ENCODE measurements around the gene MPRIP.
"Not testable (repeated sequence)": the region's sequence is repeated elsewhere in the genome, so short reads cannot be mapped to it uniquely, and the experiment has no call there.

Gene MPRIP

DNA sequence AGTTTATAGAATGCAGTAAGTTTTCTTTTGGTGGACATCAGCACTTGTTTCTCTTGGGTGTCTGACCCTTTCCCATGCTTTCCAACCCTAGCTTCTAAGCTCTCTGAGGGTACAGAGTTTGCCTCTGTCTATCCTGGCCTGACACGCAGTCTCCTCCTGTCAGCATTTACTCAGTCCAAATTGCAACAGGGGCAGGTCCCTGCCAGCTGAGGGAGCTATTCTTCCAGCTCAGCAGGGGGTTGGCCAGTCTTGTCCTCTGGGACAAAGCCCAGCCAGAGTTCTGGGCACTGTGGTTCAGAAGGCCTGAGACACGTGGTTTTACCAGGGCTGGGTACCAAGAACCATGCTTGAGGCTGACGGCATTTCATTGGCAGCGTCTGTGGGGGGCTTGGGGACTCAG is 32.3 kb upstream of the MPRIP start:
- peak in 1 of 42 donors; percentile 33 for DNase-seq
- intact Hi-C loops (cut with DNase I): not testable (repeated sequence)

GRCh38 chr17:17010545-17011034 is 31.7 kb upstream of the MPRIP start:
- peak in 1 of 42 donors; percentile 9 for DNase-seq
- intact Hi-C loops (cut with DNase I): not testable (repeated sequence)

GRCh38 chr17:17011043-17011907 is 31.0 kb upstream of the MPRIP start:
- intact Hi-C loops (cut with DNase I): not testable (repeated sequence)
- peak in 1 of 42 donors; percentile 12 for DNase-seq

DNA sequence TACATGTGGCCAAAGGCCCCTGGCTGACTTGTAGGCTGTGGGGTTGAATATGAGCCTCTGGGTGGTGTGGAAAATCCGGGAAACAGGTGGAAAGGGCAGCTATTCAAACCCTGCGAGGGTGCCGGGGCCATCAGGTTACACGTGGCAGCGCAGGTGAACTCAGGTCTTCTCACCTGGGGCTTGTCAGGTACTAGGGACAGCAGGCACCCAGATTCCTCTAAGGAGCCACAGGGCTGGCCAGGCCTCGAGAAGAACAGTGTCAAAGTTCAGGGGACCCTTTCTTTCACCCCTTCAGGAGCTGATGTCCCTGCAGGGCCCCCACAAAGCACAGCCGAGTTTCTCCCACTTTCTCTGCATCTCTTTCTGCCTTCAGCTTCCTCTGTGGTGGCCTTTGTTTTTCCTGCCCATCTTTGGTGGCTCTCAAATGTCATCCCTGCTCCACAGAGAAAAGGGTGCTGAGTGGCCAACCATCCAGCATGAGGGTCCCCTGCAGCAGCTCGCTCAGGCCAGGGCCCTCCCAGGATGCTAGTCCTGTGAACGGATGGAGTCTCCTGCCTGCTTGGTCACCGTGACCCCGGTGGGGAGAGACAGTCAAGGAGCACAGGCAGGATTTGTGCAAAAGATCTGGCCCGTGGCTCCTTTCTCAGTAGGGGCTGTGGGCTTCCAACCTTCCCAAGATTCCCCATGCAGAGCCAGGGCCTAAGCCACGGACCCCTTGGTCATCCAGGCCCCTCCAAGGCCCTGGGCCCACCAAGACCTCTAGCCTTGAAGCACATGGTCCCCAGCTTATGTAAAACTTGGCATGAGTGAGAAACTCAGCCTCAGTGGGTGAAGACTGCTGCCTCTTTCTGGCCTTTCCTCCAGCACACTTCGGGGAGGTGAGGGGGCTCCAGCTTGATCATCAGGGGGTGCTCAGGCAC is 28.2 kb upstream of the MPRIP start:
- intact Hi-C loops (cut with DNase I): not testable (repeated sequence)
- peak in 1 of 42 donors; percentile 10 for DNase-seq

DNA sequence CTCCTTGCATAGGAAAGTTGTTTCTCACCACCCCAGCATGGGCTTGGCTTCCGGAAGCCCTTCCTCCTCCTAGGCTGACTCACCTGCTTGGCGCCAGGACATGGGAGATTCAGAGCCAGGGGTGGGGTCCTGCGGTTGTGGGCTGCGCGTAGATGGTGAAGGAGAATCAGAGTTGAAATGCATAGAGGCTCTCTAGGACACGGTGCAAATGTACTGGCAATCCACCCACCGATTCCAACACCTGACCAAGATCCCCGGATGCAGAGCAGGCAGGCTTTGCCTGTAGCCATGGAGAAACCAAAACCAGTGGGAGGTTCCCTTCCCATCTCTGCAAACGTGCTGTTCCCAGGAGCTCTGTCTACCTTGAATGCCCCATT is 27.5 kb upstream of the MPRIP start:
- peak in 41 of 42 donors; percentile 33 to 86 (median 66) for DNase-seq
- intact Hi-C loops (cut with DNase I): not testable (repeated sequence)

GRCh38 chr17:17015230-17015629 is 27.0 kb upstream of the MPRIP start:
- intact Hi-C loops (cut with DNase I): no loop called here
- no peak for DNase-seq

DNA sequence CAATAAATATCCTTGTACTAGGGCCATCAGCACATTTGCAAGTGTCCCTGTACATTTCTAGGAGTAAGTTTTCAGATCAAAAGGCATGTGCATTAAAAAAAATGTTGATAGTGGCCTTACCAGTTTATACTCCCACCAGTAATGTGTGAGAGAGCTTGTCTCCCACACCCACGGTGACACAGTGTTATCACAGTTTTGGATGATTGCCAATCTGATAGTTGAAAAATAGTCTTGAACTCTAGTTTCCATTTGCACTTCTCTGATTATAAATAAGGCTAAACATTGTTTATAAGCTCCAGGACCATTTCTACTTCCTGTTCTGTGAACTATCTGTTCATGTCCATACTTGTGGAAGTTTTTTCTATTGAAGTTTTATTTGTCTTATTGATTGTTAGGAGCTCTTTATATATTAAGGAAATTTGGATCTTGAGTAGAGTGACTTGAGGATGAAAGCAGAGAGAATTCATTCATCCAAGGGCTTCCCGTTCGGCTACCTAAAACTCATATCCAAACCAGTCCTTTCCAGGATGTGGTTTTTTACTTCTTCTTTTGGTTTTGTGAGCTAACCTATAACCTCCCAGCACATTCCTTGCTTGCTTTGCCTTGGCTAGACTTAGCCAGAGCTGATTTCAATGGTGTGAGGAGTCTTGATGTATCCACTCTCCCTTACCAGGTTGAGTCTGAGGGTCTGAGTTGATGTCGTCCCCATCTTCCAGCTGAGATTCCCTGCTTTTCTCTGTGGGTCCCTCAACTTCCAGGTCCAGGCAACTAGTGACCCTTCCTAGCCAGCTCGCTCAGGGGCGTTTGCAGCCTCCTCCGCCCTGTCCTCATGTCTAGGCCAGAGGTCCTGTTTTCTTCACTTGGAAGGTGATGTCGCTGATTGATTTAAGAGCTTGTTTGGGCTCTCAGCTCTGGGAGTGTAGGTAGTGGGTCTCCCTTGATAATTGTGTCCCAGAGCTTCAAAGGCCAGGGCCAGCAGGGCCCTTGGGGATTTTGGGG is 25.8 kb upstream of the MPRIP start:
- intact Hi-C loops (cut with DNase I); DNase-seq: not testable (repeated sequence)

- intact Hi-C loops (cut with DNase I): no loop called here
- DNase-seq: no peak
Observed at GRCh38 chr17:17017343-17018014, 24.8 kb upstream of the MPRIP start.

- intact Hi-C loops (cut with DNase I): no loop called here
- no peak for DNase-seq
Observed at GRCh38 chr17:17018021-17018441, 24.2 kb upstream of the MPRIP start.

DNA sequence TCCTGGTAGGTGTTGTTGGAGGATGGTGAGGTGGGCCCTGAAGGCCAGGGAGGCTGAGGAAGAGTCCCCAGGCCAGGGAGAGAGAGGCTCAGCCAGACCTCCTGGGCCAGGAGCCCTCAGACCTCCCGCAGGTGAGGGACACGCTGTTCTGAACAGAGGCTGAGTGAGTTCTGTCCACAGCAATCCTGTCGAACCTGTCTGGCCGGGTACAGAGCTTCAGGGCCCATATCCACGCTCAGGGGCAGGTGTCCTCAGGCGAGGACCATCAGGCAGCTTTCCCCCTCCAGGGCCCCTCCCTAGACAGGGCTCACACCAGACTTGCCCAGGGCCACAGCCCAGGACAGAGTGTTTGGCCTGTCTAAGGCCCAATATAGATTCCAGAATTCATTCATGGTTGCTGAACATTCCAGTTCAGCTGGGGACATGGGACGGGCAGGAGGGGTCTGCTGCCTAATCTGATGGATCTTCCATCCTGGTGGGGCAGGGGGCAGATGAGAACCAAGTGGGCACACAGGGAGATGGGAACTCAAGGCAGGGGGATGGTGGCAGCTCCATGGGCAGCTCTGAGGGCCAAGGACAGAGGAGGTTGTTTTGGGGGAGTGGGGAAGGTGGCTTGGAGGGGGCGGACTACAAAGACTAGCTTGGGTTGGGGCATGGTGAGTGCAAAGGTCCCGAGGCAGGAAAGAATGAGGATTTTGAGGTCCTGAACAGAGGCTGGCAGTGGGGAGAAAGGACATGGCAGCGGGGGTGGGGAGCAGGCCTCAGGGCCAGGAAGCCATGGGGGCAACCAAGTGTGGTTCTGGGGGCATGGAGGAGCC is 23.4 kb upstream of the MPRIP start:
- intact Hi-C loops (cut with DNase I): no loop called here
- no peak for DNase-seq

DNA sequence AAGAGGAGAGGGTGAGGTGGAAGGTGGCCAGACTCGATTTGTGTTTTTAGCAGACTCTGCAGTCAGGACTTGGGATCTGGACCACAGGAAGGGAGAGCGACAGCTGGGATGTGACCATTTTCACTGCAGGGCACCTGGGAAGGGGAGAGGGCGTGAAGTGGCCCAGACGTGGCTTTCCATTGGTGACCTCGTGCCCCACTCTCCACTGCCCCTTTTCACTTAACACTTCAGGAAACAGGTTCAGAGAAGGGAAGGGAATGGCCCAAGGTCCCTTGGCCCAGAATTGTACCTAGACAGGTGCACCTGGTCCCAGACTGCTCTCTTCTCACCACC is 22.9 kb upstream of the MPRIP start:
- no peak for DNase-seq

GRCh38 chr17:17019891-17020456 is 22.3 kb upstream of the MPRIP start:
- intact Hi-C loops (cut with DNase I): no loop called here
- no peak for DNase-seq

More for the DNA sequence above, 22.9 kb upstream of the MPRIP start:
- intact Hi-C loops (cut with DNase I): no loop called here

- DNase-seq: no peak
- intact Hi-C loops (cut with DNase I): no loop called here
Observed at GRCh38 chr17:17020821-17021193, 21.4 kb upstream of the MPRIP start.

- intact Hi-C loops (cut with DNase I): no loop called here
- peak in 40 of 42 donors; percentile 32 to 84 (median 66) for DNase-seq
Observed at GRCh38 chr17:17021194-17021863, 20.9 kb upstream of the MPRIP start.

DNA sequence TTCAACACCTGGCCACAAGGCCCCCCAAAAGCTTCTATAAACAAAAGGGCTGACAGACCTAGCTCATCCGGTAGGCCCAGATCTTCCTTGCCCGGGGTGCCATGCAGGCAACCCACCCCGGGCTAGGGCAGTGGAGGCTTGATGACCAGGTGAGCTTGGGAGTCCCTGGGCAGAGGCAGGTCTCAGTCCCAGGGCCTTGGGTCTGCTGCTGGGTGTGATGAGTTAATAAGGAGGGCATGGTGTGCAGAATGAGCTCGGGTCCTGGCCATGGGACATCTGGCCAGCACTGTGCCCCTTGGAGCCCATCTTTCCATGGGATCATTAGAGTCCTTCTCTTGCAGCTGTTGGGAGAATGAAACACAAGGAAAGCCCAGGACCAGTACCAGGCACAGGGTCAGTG is 20.2 kb upstream of the MPRIP start:
- intact Hi-C loops (cut with DNase I): no loop called here
- DNase-seq: no peak

- intact Hi-C loops (cut with DNase I): no loop called here
- no peak for DNase-seq
Observed at GRCh38 chr17:17022456-17022855, 19.8 kb upstream of the MPRIP start.
